Upper lobe of left lung (tissue), 4 donors: ENCODE data around the gene RBM48.

ENCODE experiments used
- CTCF ChIP-seq, 6 experiments: fragments of 450-650 bp in 4 of 6; fragments of 200-600 bp in 2 of 6; sonication (generic) in 2 of 6; IDR thresholded peaks; one replicate each; pipeline ENCODE4 v1.5.1; 2016 to 2019; ENCODE audit warnings: antibody characterized with exemption in 6 of 6
- EP300 ChIP-seq, 4 donors: sonication (generic); formaldehyde crosslinking; IDR thresholded peaks; one replicate each; pipeline ENCODE4 v1.5.1; 2017; ENCODE audit warnings: antibody characterized with exemption in 4 of 4, control low read depth in 2 of 4

DNA sequence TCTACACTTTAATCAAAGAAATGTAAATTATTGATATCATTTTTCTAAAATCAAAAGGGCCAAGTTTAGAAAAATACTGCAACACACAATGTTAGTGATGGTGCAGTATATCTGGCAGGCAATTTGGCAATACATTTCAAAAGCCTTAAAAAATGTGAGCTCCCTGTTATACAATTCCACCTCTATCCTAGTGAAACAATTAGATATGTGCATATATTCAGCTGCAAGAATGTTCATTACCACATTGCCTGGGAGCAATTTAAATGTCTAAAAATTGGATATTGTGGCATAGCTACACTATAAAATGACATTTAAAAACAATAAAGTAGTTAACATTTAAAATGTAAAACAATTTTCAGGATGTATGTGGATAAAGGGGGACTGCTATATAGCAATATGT is 40.8 kb upstream of the RBM48 start:
- no peak for TF ChIP-seq CTCF (IDR thresholded peaks at IDR 0.05)
- TF ChIP-seq EP300 (IDR thresholded peaks at IDR 0.05) = no peak
